Osteoblast (primary cell): ENCODE results near the gene SRD5A1. TPM values are rescaled to one million over a fixed set of nuclear protein-coding genes. Genes with fewer than 3 reads are reported as not detected.

ENCODE experiments used
- DNase-seq: peaks from one replicate; pipeline ENCODE4 v3.0.0; 2011; ENCODE audit warnings: low spot score, mixed read lengths; ENCODE audit not compliant: insufficient read length; ENCODE audit errors: missing footprints
- H2AFZ ChIP-seq: 2 replicates; pipeline ENCODE4 v1.6.0; 2011; ENCODE audit warnings: mild to moderate bottlenecking, low read length
- H3K27ac ChIP-seq: 2 replicates; pipeline ENCODE4 v1.5.1; 2011; ENCODE audit warnings: mild to moderate bottlenecking, low read depth, low read length, moderate library complexity
- H3K27me3 ChIP-seq: 2 replicates; pipeline ENCODE4 v1.6.0; 2012; ENCODE audit warnings: mild to moderate bottlenecking, control low read depth, inconsistent platforms, low read length, moderate library complexity; ENCODE audit not compliant: insufficient read depth
- H3K36me3 ChIP-seq: 2 replicates; pipeline ENCODE4 v1.5.1; 2011; ENCODE audit warnings: mild to moderate bottlenecking, low read length, control low read depth, moderate library complexity; ENCODE audit not compliant: insufficient read depth
- H3K4me1 ChIP-seq: 2 replicates; pipeline ENCODE4 v1.5.1; 2011; ENCODE audit warnings: mild to moderate bottlenecking, low read length, control low read depth, moderate library complexity; ENCODE audit not compliant: insufficient read depth
- H3K4me2 ChIP-seq: 2 replicates; pipeline ENCODE4 v1.6.0; 2011; ENCODE audit warnings: mild to moderate bottlenecking, low read length; ENCODE audit not compliant: insufficient read depth
- H3K4me3 ChIP-seq: fragments of 200-600 bp; sonication (generic); 3 replicates; pipeline ENCODE4 v1.5.1; 2012; ENCODE audit warnings: mild to moderate bottlenecking, low read length, inconsistent platforms; ENCODE audit not compliant: insufficient read depth
- H3K79me2 ChIP-seq: 2 replicates; pipeline ENCODE4 v1.6.0; 2012; ENCODE audit warnings: mild to moderate bottlenecking, low read length, control low read depth, inconsistent platforms; ENCODE audit not compliant: insufficient read depth
- H3K9me3 ChIP-seq: 2 replicates; pipeline ENCODE4 v1.5.1; 2011; ENCODE audit warnings: low read depth, low read length, control low read depth
- H4K20me1 ChIP-seq: 2 replicates; pipeline ENCODE4 v1.6.0; 2012; ENCODE audit warnings: mild to moderate bottlenecking, low read length, control low read depth; ENCODE audit not compliant: insufficient read depth
- total RNA-seq: library from RNA; depleted of rRNA; stranded (reverse); fragments of >200 nt; gene quantifications from 2 replicates; pipeline ENCODE4 v1.2.3, GENCODE V29; 2012
- TF ChIP-seq, protein P1 (sequence below): IDR thresholded peaks from 2 replicates; pipeline ENCODE4 v1.5.1; 2011; ENCODE audit warnings: mild to moderate bottlenecking, low read depth, low read length, moderate library complexity; ENCODE audit errors: extremely low read depth

Gene SRD5A1
- total RNA-seq, 1 donor, result 9.4 TPM

DNA sequence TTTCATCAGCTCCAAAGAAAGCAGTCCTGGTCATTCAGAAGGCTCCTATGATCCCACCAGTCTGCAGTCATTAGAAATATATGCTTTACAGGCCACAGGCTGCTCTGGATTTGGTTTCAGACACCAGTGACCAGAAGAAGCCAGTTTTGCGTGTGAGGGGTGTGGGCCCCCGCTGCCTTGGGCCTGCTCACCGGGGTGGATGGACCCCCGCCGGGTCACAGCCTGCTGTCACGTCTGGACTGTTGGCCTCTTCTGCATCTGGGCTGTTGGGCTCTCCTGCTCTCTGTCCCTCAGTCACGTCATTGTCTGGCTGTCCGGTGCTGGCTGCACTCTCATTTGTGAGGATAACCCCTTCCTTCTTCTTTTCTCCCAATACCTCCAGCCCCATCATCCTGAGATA, 33.5 kb upstream of the SRD5A1 start:
- Histone ChIP-seq H3K4me2 (no peak overlapping the region), H3K79me2 (no peaks in the 10 kb centered on the region), H3K9me3 (no peaks in the 10 kb centered on the region), H3K4me3 (no peak overlapping the region), H3K36me3 (peaks cover 76% of the 10 kb centered on the region), H3K27ac (no peak overlapping the region), H4K20me1 (peaks cover 7% of the 10 kb centered on the region), H3K27me3 (no peaks in the 10 kb centered on the region), H2AFZ (no peak overlapping the region), H3K4me1 (peaks cover 14% of the 10 kb centered on the region)
- no peak for DNase-seq
- TF ChIP-seq, protein P1, sequence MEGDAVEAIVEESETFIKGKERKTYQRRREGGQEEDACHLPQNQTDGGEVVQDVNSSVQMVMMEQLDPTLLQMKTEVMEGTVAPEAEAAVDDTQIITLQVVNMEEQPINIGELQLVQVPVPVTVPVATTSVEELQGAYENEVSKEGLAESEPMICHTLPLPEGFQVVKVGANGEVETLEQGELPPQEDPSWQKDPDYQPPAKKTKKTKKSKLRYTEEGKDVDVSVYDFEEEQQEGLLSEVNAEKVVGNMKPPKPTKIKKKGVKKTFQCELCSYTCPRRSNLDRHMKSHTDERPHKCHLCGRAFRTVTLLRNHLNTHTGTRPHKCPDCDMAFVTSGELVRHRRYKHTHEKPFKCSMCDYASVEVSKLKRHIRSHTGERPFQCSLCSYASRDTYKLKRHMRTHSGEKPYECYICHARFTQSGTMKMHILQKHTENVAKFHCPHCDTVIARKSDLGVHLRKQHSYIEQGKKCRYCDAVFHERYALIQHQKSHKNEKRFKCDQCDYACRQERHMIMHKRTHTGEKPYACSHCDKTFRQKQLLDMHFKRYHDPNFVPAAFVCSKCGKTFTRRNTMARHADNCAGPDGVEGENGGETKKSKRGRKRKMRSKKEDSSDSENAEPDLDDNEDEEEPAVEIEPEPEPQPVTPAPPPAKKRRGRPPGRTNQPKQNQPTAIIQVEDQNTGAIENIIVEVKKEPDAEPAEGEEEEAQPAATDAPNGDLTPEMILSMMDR, result no peak

DNA sequence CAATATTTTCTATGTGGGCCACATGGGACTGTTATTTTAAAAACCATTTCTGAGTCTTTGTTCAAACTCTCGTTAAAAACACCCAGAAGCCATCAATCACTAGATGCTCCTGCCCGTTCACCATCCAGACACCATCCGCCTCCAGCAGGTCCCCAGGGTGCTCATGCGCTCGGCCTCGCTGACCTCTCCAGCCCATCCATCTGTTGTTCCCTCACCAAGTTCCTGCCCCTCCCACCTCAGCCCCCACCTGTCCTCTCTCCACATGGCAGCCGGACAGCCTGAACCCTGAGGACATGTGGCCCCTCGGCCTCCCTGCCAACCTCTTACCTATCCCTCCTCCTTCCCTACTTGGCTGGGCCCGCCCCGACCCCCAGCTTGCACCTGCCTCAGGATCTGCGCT, 32.0 kb upstream of the SRD5A1 start:
- Histone ChIP-seq H2AFZ (no peak overlapping the region), H3K79me2 (no peaks in the 10 kb centered on the region), H3K4me2 (no peak overlapping the region), H3K27ac (no peak overlapping the region), H3K4me3 (no peak overlapping the region), H4K20me1 (peaks cover 7% of the 10 kb centered on the region), H3K36me3 (peaks cover 82% of the 10 kb centered on the region), H3K27me3 (no peaks in the 10 kb centered on the region), H3K4me1 (peaks cover 14% of the 10 kb centered on the region), H3K9me3 (no peaks in the 10 kb centered on the region)
- TF ChIP-seq, protein P1, result no peak
- DNase-seq, result no peak

DNA sequence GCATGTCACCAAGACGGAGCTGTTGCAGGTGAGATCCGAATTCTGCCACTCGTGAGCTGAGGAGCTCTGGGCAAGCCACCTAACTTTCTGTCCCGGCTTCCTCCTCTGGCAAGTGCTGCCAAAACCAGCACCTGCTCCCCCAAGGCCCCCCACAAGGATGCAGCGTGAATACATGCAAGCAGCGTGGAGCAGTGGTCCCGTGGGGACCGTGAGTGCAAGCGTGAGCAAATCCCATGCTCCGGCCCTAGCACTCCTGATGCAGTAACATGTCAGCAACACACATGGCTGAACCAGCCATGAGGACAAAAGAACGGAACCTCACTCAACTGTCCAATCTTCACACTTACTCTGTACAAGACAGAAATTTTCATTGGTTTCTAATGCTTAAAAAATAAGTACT, 31.4 kb upstream of the SRD5A1 start:
- no peak overlapping the region for H3K4me2 ChIP-seq
- H3K36me3 ChIP-seq, result peaks cover 81% of the 10 kb centered on the region
- H3K27me3 ChIP-seq, result no peaks in the 10 kb centered on the region
- peaks cover 5% of the 10 kb centered on the region for H4K20me1 ChIP-seq
- no peak overlapping the region for H3K27ac ChIP-seq
- H3K4me3 ChIP-seq, result no peak overlapping the region
- no peak overlapping the region for H2AFZ ChIP-seq
- TF ChIP-seq, protein P1, result no peak
- peaks cover 14% of the 10 kb centered on the region for H3K4me1 ChIP-seq
- no peaks in the 10 kb centered on the region for H3K79me2 ChIP-seq
- no peak for DNase-seq
- H3K9me3 ChIP-seq, result no peaks in the 10 kb centered on the region

DNA sequence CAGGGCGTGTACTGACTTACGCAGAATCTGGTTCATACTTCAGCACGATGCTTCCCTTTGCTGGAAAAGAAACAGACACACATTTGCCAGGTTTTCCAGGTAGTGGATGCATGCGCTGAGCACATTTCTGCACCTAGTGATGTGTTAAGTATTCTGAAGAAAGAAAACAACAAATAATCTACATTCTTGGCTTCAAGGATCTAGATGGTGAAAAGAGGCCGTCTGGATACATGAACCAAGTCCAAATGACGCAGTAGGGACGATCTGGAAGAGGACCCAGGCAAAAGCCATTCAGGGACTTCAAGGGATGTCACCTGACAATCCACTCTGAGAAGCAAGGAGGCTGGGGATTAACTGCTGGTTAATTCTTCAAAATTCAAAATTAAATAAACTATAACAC, 30.8 kb upstream of the SRD5A1 start:
- no peak for DNase-seq
- Histone ChIP-seq H3K36me3 (peaks cover 82% of the 10 kb centered on the region), H3K4me1 (peaks cover 14% of the 10 kb centered on the region), H2AFZ (no peak overlapping the region), H3K27ac (no peak overlapping the region), H3K79me2 (no peaks in the 10 kb centered on the region), H3K4me2 (no peak overlapping the region), H3K27me3 (no peaks in the 10 kb centered on the region), H3K4me3 (no peak overlapping the region), H4K20me1 (peaks cover 5% of the 10 kb centered on the region), H3K9me3 (no peaks in the 10 kb centered on the region)
- TF ChIP-seq, protein P1, result no peak
